Calu3 (cell line): ENCODE data around the gene GINS3. TPM values are rescaled to one million over a fixed set of nuclear protein-coding genes. Genes with fewer than 3 reads are reported as not detected.

Experiments
- BruUV-seq: library from RNA; stranded (reverse); fragments of 400-500 nt; replicated peaks from 2 replicates; lab custom pipeline; 2021; lab: Mats Ljungman, UMichigan
- CTCF ChIA-PET: fragments of 300-600 bp; sonication (Branson Sonifier 250); formaldehyde crosslinking; loops from one replicate; lab custom pipeline; 2022; ENCODE audit warnings: antibody characterized with exemption; lab: Charles Lee
- DNase-seq: peaks from one replicate; pipeline ENCODE4 v3.0.0; 2022
- H3K27ac Mint-ChIP-seq: one replicate; pipeline ENCODE4 v1.8.0; 2022; ENCODE audit warnings: mixed read lengths; ENCODE audit not compliant: unreplicated experiment
- H3K27me3 Mint-ChIP-seq: one replicate; pipeline ENCODE4 v1.8.0; 2022; ENCODE audit warnings: mixed read lengths; ENCODE audit not compliant: unreplicated experiment
- H3K36me3 Mint-ChIP-seq: one replicate; pipeline ENCODE4 v1.8.0; 2022; ENCODE audit warnings: mild to moderate bottlenecking, moderate library complexity, mixed read lengths; ENCODE audit not compliant: insufficient read depth, unreplicated experiment
- H3K4me1 Mint-ChIP-seq: one replicate; pipeline ENCODE4 v1.8.0; 2022; ENCODE audit warnings: mild to moderate bottlenecking, low read depth, mixed read lengths; ENCODE audit not compliant: unreplicated experiment
- H3K4me3 Mint-ChIP-seq: one replicate; pipeline ENCODE4 v1.8.0; 2022; ENCODE audit warnings: mild to moderate bottlenecking, low read depth, moderate library complexity, mixed read lengths; ENCODE audit not compliant: unreplicated experiment
- H3K9me3 Mint-ChIP-seq: one replicate; pipeline ENCODE4 v1.8.0; 2022; ENCODE audit warnings: low read depth, mixed read lengths; ENCODE audit not compliant: unreplicated experiment
- intact Hi-C: fragments of 100-400 bp; cut with micrococcal nuclease; formaldehyde crosslinking; loops from one replicate; pipeline ENCODE4 v1.10.0; 2022; ENCODE audit not compliant: unreplicated experiment
- total RNA-seq: library from RNA; stranded (reverse); gene quantifications from 2 replicates; pipeline ENCODE4 v1.2.3, GENCODE V29; 2022
- TF ChIP-seq, protein P1 (sequence below): fragments of 200-600 bp; IDR thresholded peaks from one replicate; pipeline ENCODE4 v1.8.0; 2022; ENCODE audit warnings: antibody characterized with exemption; ENCODE audit not compliant: unreplicated experiment

GINS3 gene
- total RNA-seq, 1 experiment from 2014 or later: 13.6 TPM

DNA sequence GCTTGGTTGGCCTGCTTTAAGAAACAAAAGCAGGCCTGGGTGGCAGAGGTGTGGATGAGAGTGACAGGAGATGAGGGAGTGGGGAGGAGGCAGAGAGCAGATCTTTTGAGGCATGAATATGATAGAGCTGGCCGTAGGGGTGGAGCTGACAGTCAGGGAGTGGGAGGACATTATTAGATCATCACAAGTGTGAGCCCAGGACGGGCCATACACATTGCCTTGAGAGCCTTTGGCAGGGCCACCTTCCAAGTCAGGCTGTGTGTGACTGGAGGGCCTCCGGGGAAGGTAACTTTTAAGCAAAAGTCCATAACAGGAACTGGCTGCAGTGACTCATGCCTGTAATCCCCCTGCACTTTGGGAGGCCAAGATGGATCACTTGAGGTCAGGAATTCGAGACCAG lies 26.3 kb downstream of the GINS3 start:
- H3K4me3 Mint-ChIP-seq: no peak overlapping the region
- CTCF ChIA-PET: no interaction called here
- intact Hi-C loops: no loop called here
- TF ChIP-seq, protein P1, sequence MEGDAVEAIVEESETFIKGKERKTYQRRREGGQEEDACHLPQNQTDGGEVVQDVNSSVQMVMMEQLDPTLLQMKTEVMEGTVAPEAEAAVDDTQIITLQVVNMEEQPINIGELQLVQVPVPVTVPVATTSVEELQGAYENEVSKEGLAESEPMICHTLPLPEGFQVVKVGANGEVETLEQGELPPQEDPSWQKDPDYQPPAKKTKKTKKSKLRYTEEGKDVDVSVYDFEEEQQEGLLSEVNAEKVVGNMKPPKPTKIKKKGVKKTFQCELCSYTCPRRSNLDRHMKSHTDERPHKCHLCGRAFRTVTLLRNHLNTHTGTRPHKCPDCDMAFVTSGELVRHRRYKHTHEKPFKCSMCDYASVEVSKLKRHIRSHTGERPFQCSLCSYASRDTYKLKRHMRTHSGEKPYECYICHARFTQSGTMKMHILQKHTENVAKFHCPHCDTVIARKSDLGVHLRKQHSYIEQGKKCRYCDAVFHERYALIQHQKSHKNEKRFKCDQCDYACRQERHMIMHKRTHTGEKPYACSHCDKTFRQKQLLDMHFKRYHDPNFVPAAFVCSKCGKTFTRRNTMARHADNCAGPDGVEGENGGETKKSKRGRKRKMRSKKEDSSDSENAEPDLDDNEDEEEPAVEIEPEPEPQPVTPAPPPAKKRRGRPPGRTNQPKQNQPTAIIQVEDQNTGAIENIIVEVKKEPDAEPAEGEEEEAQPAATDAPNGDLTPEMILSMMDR: no peak
- no peaks in the 10 kb centered on the region for H3K9me3 Mint-ChIP-seq
- H3K36me3 Mint-ChIP-seq: no peaks in the 10 kb centered on the region
- peaks cover 21% of the 10 kb centered on the region for H3K27me3 Mint-ChIP-seq
- BruUV-seq: no TSS peak
- no peak overlapping the region for H3K27ac Mint-ChIP-seq
- DNase-seq: no peak
- no peaks in the 10 kb centered on the region for H3K4me1 Mint-ChIP-seq

DNA sequence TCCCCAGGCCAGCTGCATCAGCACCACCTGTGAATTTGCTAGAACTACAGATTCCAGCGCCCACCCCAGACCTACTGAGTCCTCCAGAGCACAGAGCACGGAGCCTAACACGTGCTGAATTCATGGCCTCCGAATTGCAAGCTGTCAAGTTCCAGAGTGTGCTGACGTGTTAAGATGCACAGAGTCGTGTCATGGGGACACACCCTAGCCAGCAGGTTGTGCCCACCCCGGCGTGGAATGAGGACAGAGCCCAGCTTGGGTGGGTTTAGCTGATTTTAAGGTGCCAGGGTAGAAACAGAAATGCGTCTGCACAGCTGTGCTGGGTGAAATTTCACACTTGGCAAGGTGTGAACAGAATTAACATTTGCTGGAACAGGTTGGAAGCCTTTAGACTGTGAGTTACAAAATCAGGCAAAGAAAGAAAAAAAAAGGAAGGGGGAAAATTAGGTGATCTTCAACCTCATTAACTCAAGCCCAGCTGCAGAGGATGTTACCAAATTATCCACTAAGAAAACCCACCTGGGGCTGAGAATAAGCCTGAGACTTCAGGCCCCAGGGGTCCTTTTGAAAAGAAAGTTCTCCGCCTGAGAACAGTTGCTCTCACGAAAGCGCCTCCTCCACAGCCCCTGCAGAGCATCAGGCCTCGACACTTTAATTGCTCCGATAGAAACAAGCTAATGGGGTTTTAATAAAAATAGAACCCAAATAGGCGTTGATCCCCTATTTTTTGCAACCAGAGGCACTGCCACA lies 27.1 kb downstream of the GINS3 start:
- intact Hi-C loops: no loop called here
- Mint-ChIP-seq H3K36me3 (no peaks in the 10 kb centered on the region), H3K4me3 (no peak overlapping the region), H3K9me3 (no peaks in the 10 kb centered on the region), H3K27me3 (peaks cover 21% of the 10 kb centered on the region), H3K27ac (no peak overlapping the region), H3K4me1 (no peaks in the 10 kb centered on the region)
- BruUV-seq: no TSS peak
- CTCF ChIA-PET: no interaction called here
- no peak for DNase-seq
- TF ChIP-seq, protein P1: no peak

DNA sequence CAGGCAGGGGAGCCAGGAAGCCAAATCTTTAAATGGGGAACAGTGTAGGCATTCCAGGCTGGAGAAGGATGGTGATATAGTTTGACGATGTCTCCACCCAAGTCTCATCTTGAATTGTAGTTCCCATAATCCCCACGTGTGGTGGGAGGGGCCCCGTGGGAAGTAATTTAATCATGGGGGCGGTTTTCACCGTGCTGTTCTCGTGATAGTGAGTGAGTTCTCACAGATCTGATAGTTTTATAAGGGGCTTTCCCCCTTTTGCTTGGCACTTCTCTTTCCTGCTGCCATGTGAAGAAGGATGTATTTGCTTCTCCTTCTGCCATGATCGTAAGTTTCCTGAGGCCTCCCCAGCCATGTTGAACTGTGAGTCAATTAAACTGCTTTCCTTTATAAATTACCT lies 28.8 kb downstream of the GINS3 start:
- intact Hi-C loops: no loop called here
- no TSS peak for BruUV-seq
- DNase-seq: no peak
- TF ChIP-seq, protein P1: no peak
- no peaks in the 10 kb centered on the region for H3K36me3 Mint-ChIP-seq
- peaks cover 38% of the 10 kb centered on the region for H3K27me3 Mint-ChIP-seq
- no peaks in the 10 kb centered on the region for H3K4me1 Mint-ChIP-seq
- H3K4me3 Mint-ChIP-seq: no peak overlapping the region
- no peak overlapping the region for H3K27ac Mint-ChIP-seq
- no peaks in the 10 kb centered on the region for H3K9me3 Mint-ChIP-seq
- CTCF ChIA-PET: no interaction called here

DNA sequence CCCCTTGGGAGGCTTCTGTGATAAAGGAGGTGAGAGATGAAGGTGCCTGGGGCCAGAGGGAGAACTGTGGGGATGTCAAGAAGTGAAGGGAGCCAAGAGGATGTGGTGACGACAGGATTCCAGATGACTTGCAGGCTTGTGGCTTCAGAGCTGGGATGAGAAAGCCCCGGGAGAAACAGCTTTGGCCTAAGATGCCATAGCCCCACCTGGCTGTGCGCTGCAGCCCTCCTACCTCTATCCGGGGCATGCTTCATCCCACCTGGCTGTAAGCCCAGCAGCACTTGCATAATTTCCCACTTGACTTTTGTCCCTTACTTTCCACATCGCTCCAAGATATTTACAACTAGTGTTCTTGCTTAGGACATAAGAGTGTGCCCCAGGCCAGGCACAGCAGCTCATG lies 29.3 kb downstream of the GINS3 start:
- Mint-ChIP-seq H3K27ac (no peak overlapping the region), H3K27me3 (peaks cover 42% of the 10 kb centered on the region), H3K4me3 (no peak overlapping the region), H3K9me3 (no peaks in the 10 kb centered on the region), H3K36me3 (no peaks in the 10 kb centered on the region), H3K4me1 (no peaks in the 10 kb centered on the region)
- DNase-seq: no peak
- CTCF ChIA-PET: no interaction called here
- intact Hi-C loops: no loop called here
- no TSS peak for BruUV-seq
- TF ChIP-seq, protein P1: no peak
